K562 (cell line): ENCODE results near the gene SHISA6. TPM values are rescaled to one million over a fixed set of nuclear protein-coding genes. Genes with fewer than 3 reads are reported as not detected.

ENCODE experiments used
- ATAC-seq: fragments of 200-7000 bp; cut with Tn5 transposase; 3 replicates; pipeline ENCODE4 v1.9.1; 2020; ENCODE audit warnings: moderate library complexity
- BruUV-seq: library from RNA; stranded (reverse); fragments of 400-500 nt; replicated peaks from 2 replicates; lab custom pipeline; 2021; lab: Mats Ljungman, UMichigan
- CTCF ChIA-PET: fragments of 300-600 bp; formaldehyde crosslinking; extraction: SDS; loops from one replicate; lab custom pipeline; 2021; ENCODE audit warnings: low intra/inter-chr PET ratio; lab: Yijun Ruan, JAX
- POLR2A ChIA-PET: fragments of 300-600, 350-650 bp; sonication (Branson Sonifier 250); formaldehyde crosslinking; extraction: SDS; loops from one replicate; lab custom pipeline; 2021; ENCODE audit warnings: antibody characterized with exemption, inconsistent platforms; lab: Yijun Ruan, JAX
- DNase-seq, 4 experiments: peaks; one replicate each; pipeline versions ENCODE4 v3.0.0 to v3.0.0-alpha.2; 2011 to 2018; ENCODE audit warnings: low spot score in 3 of 4, mixed read lengths in 3 of 4; ENCODE audit errors: extremely low read depth in 1 of 4
- FAIRE-seq: peaks from 2 replicates; lab custom pipeline; 2011; peaks lifted over from hg19 to GRCh38; lab: Jason Lieb, UNC
- H2AFZ ChIP-seq: 2 replicates; pipeline ENCODE4 v1.6.0; 2011; ENCODE audit warnings: low read depth, low read length, control low read depth, inconsistent platforms
- H3K27ac ChIP-seq: fragments of 200-600 bp; 3 replicates; pipeline ENCODE4 v1.8.0; 2011; ENCODE audit warnings: low read depth, mild to moderate bottlenecking, control low read depth, inconsistent platforms, low read length, moderate library complexity, mixed read lengths; ENCODE audit errors: extremely low read depth
- H3K27me3 ChIP-seq, 2 experiments: fragments of 300-600 bp in 1 of 2; 2 replicates in 1 of 2; 3 replicates in 1 of 2; pipeline versions ENCODE4 v1.6.0 to v1.8.0; 2011; ENCODE audit warnings: inconsistent platforms in 2 of 2, low read length in 2 of 2, mild to moderate bottlenecking in 1 of 2, mixed read lengths in 1 of 2, moderate library complexity in 1 of 2; ENCODE audit not compliant: control insufficient read depth in 2 of 2, insufficient read depth in 2 of 2
- H3K36me3 ChIP-seq: fragments of 300-600 bp; 3 replicates; pipeline ENCODE4 v1.8.0; 2011; ENCODE audit warnings: mild to moderate bottlenecking, low read length, inconsistent platforms; ENCODE audit not compliant: control insufficient read depth, insufficient read depth
- H3K4me1 ChIP-seq, 2 experiments: fragments of 200-600 bp in 1 of 2; replicated peaks in 1 of 2; 2 replicates in 1 of 2; 3 replicates in 1 of 2; pipeline versions ENCODE4 v1.5.1 to v1.8.0; 2011; ENCODE audit warnings: inconsistent platforms in 2 of 2, low read length in 2 of 2, mild to moderate bottlenecking in 1 of 2, mixed read lengths in 1 of 2, moderate library complexity in 1 of 2; ENCODE audit not compliant: control insufficient read depth in 2 of 2, insufficient read depth in 2 of 2
- H3K4me2 ChIP-seq: 2 replicates; pipeline ENCODE4 v1.6.1; 2011; ENCODE audit warnings: low read length, control low read depth, inconsistent platforms, mixed read lengths; ENCODE audit not compliant: insufficient read depth
- H3K4me3 ChIP-seq: fragments of 200-600 bp; sonication (generic), shearing (Covaris generic); 2 replicates; pipeline ENCODE4 v1.5.1; 2016; ENCODE audit warnings: control low read depth, inconsistent platforms
- H3K79me2 ChIP-seq: fragments of 200-600 bp; 3 replicates; pipeline ENCODE4 v1.8.0; 2011; ENCODE audit warnings: low read length, inconsistent platforms; ENCODE audit not compliant: control insufficient read depth, insufficient read depth
- H3K9ac ChIP-seq, 2 experiments: 2 replicates each; pipeline versions ENCODE4 v1.6.0 to v1.6.1; 2011; ENCODE audit warnings: low read depth in 2 of 2, low read length in 2 of 2, control low read depth in 1 of 2, inconsistent platforms in 1 of 2, mild to moderate bottlenecking in 1 of 2, mixed read lengths in 1 of 2; ENCODE audit not compliant: insufficient read depth in 1 of 2
- H3K9me1 ChIP-seq: one replicate; pipeline ENCODE4 v1.6.0; 2011; ENCODE audit warnings: inconsistent platforms, mild to moderate bottlenecking, low read length, moderate library complexity; ENCODE audit not compliant: control insufficient read depth, insufficient read depth
- H3K9me3 ChIP-seq: replicated peaks from 2 replicates; pipeline ENCODE4 v1.5.1; 2011; ENCODE audit warnings: low read depth, low read length, inconsistent platforms; ENCODE audit not compliant: control insufficient read depth, insufficient read depth
- H4K20me1 ChIP-seq: replicated peaks from 2 replicates; pipeline ENCODE4 v1.6.1; 2011; ENCODE audit warnings: low read length, inconsistent platforms, mixed read lengths; ENCODE audit not compliant: control insufficient read depth, insufficient read depth
- BRD4 ChIP-seq: fragments of 200-600 bp; sonication (generic); IDR thresholded peaks from 2 replicates; pipeline ENCODE4 v1.6.1; 2017; ENCODE audit warnings: inconsistent platforms
- C11orf30 ChIP-seq: fragments of 450-650 bp; IDR thresholded peaks from 2 replicates; pipeline ENCODE4 v1.6.1; 2016; ENCODE audit warnings: low read depth, mild to moderate bottlenecking
- ELF2 ChIP-seq: fragments of 250-450 bp; sonication (Bioruptor Pico); IDR thresholded peaks from 2 replicates; pipeline ENCODE4 v1.5.0; 2021; ENCODE audit warnings: mild to moderate bottlenecking
- MAFF ChIP-seq: IDR thresholded peaks from 2 replicates; pipeline ENCODE4 v1.6.1; 2012; ENCODE audit warnings: low read length, improper control_type of control experiment
- MCM2 ChIP-seq: fragments of 450-650 bp; IDR thresholded peaks from 2 replicates; pipeline ENCODE4 v1.6.1; 2017; ENCODE audit warnings: low read depth, mild to moderate bottlenecking
- MTA3 ChIP-seq: fragments of 450-650 bp; formaldehyde crosslinking; IDR thresholded peaks from 2 replicates; pipeline ENCODE4 v1.6.1; 2017; ENCODE audit warnings: mild to moderate bottlenecking, borderline replicate concordance
- NBN ChIP-seq: fragments of 450-650 bp; IDR thresholded peaks from 2 replicates; pipeline ENCODE4 v1.6.1; 2016; ENCODE audit warnings: low read depth, mild to moderate bottlenecking
- SMAD4 ChIP-seq: fragments of 250-450 bp; sonication (Bioruptor Pico); conservative IDR thresholded peaks from 2 replicates; pipeline ENCODE4 v1.8.0; 2021; ENCODE audit warnings: inconsistent platforms, mild to moderate bottlenecking, moderate library complexity
- ZNF133 ChIP-seq: fragments of 250-450 bp; sonication (Bioruptor Pico); IDR thresholded peaks from 2 replicates; pipeline ENCODE4 v1.4.0; 2020; ENCODE audit warnings: mild to moderate bottlenecking
- ZNF316 ChIP-seq: fragments of 450-650 bp; IDR thresholded peaks from 2 replicates; pipeline ENCODE4 v1.6.1; 2016
- ZNF57 ChIP-seq: fragments of 450-650 bp; formaldehyde crosslinking; IDR thresholded peaks from 2 replicates; pipeline ENCODE4 v1.4.0; 2020; ENCODE audit warnings: mild to moderate bottlenecking, moderate library complexity
- in situ Hi-C: fragments of 300-500 bp; cut with MboI; formaldehyde crosslinking; loops from 4 replicates; pipeline ENCODE4 v1.15.0; 2018; ENCODE audit warnings: inconsistent platforms, mixed read lengths
- intact Hi-C: fragments of 100-400 bp; cut with micrococcal nuclease; formaldehyde crosslinking; loops from 2 replicates; pipeline ENCODE4 v1.14.2; 2022
- polyA plus RNA-seq, 8 experiments: library from polyadenylated mRNA; depleted of rRNA in 4 of 8; stranded (reverse) in 5 of 8; unstranded in 3 of 8; fragments of >200 nt; fragmentation: Nextera tagmentation in 2 of 8; fragmentation: Illumina TruSeq in 1 of 8; extraction: Ambion mirVana in 2 of 8; extraction: Trizol in 1 of 8; gene quantifications; 2 replicates each; pipeline versions ENCODE4 v1.2.1 to v1.2.3, GENCODE V29; 2011 to 2014; ENCODE audit warnings: inconsistent platforms in 1 of 8, missing spikeins in 1 of 8
- total RNA-seq, 7 experiments: library from RNA; depleted of rRNA in 6 of 7; stranded (reverse); fragments of >200 nt in 6 of 7; fragmentation: Illumina TruSeq in 2 of 7; extraction: Trizol in 2 of 7; gene quantifications; 2 replicates each; pipeline versions ENCODE4 v1.2.1 to v1.2.3, GENCODE V29; 2011 to 2021; ENCODE audit warnings: low replicate concordance in 1 of 7
- TF ChIP-seq, protein P1 (sequence below): fragments of 250-450 bp; sonication (Bioruptor Pico); IDR thresholded peaks from 2 replicates; pipeline ENCODE4 v1.8.0; 2022; ENCODE audit warnings: moderate library complexity, mild to moderate bottlenecking, inconsistent platforms

Gene SHISA6
- total and polyA plus RNA-seq, 9 of the 15 experiments (the other 6 are each of a cell fraction or from before 2014, with no cell fraction given) = not detected

DNA sequence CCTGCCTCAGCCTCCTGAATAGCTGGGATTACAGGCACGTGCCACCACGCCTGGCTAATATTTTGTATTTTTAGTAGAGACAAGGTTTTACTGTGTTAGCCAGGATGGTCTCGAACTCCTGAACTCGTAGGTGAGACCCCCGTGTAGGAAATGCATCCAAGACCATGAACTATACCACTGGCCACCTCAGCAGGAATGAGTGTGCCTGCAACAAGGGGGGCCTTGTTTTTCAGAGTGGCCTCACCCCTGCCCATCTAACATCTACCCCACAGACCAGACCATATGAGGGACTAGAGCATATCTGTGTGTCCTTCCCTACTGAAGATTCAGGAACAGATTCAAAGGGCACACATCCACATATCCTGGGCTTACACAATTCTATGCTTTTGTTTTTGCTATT, 44.9 kb downstream of the SHISA6 start (continued):
- TF ChIP-seq, protein P1, sequence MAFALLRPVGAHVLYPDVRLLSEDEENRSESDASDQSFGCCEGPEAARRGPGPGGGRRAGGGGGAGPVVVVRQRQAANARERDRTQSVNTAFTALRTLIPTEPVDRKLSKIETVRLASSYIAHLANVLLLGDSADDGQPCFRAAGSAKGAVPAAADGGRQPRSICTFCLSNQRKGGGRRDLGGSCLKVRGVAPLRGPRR (CRISPR knock-in tag) = no peak
- TF ChIP-seq MTA3 (no peak), ELF2 (no peak), SMAD4 (no peak), MCM2 (no peak), NBN (no peak), ZNF57 (CRISPR knock-in tag) (no peak), ZNF133 (CRISPR knock-in tag) (no peak)

GRCh38 chr17:11287791-11288190, 46.8 kb downstream of the SHISA6 start:
- CTCF ChIA-PET = no interaction called here
- H3K9ac ChIP-seq = no peak overlapping the region
- no peak overlapping the region for H3K4me3 ChIP-seq
- no peak for ATAC-seq
- FAIRE-seq = no peak
- no peaks in the 10 kb centered on the region for H3K27me3 ChIP-seq
- no peak overlapping the region for H3K4me2 ChIP-seq
- no peaks in the 10 kb centered on the region for H3K79me2 ChIP-seq
- H3K27ac ChIP-seq = no peak overlapping the region
- in situ Hi-C loops (no loop called here), intact Hi-C loops (no loop called here)
- POLR2A ChIA-PET = no interaction called here
- H3K36me3 ChIP-seq = no peaks in the 10 kb centered on the region
- no peak overlapping the region for H2AFZ ChIP-seq
- no peaks in the 10 kb centered on the region for H3K9me1 ChIP-seq
- no TSS peak for BruUV-seq
- H3K4me1 ChIP-seq = no peaks in the 10 kb centered on the region
- no peak for DNase-seq
- TF ChIP-seq BRD4 (no peak), ZNF316 (peak; percentile 43; the same call in 1 of the 2 replicates), C11orf30 (peak; percentile 10; the same call in 1 of the 2 replicates), MAFF (0 out of 2 replicates have a peak, but pooled peaks have one; percentile 4)
- H3K9me3 ChIP-seq = no peaks in the 10 kb centered on the region
- H4K20me1 ChIP-seq = no peaks in the 10 kb centered on the region
